ENCODE data around the gene PARD3. TPM values are rescaled to one million over a fixed set of nuclear protein-coding genes. Genes with fewer than 3 reads are reported as not detected.

The PARD3 gene
- total and polyA plus RNA-seq, 2 experiments from 2014 or later: 6.3 to 21.2 TPM

DNA sequence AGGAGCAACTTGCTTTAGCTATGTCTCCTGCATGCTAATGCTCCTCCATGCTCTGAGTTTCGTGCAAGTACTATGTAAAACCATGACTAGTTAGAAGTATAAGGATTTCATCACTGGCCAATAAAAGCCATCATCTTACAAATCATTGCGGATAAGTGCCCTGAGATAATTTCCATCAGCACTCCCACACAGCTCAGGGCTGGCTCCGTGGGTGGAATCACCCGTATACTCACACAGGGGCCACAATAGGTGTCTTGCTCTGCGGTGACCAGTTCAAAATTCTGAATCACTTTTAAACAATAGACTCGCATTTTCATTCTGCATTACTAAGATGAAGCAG lies 227.4 kb downstream of the PARD3 start:
- DNase-seq: no peak
- WGBS, 2 experiments (ENCODE audit: low coverage in 1 of 2, low lambda C conversion rate in 2 of 2, missing lambda C conversion rate in 2 of 2): 88 to 93% methylated on average over 6 of the region's 6 CpGs
- H3K27me3 ChIP-seq (replicated peaks; ENCODE audit: insufficient read depth): no peaks in the 10 kb centered on the region
- no peak overlapping the region for H3K4me2 ChIP-seq (ENCODE audit: unreplicated experiment)
- H2AFZ ChIP-seq: no peak overlapping the region
- no peaks in the 10 kb centered on the region for H3K9me2 ChIP-seq (ENCODE audit: insufficient read depth)
- H3K36me3 ChIP-seq (ENCODE audit: low read depth): no peaks in the 10 kb centered on the region
- H3F3A ChIP-seq (ENCODE audit: insufficient read depth): peaks cover 34% of the 10 kb centered on the region
- no peaks in the 10 kb centered on the region for H3K9me3 ChIP-seq (ENCODE audit: low read depth)
- no peak overlapping the region for H3K4me3 ChIP-seq
- H3K27ac ChIP-seq: no peak overlapping the region
- no peak for TF ChIP-seq EZH2 (IDR thresholded peaks at IDR 0.05; ENCODE audit: insufficient read depth, poor library complexity, severe bottlenecking)
- no peak for TF ChIP-seq EZH2phosphoT487 (IDR thresholded peaks at IDR 0.05; ENCODE audit: insufficient read depth, low read depth)
- H4K20me1 ChIP-seq (ENCODE audit: insufficient read depth): no peaks in the 10 kb centered on the region
- peaks cover 30% of the 10 kb centered on the region; the same call in 1 of the 2 replicates for H3K79me2 ChIP-seq (ENCODE audit: insufficient read depth)
- in situ Hi-C loops (cut with MboI): no loop called here
- peaks cover 37% of the 10 kb centered on the region for H3K4me1 ChIP-seq (ENCODE audit: insufficient read depth)
- H3K9ac ChIP-seq: no peak overlapping the region

DNA sequence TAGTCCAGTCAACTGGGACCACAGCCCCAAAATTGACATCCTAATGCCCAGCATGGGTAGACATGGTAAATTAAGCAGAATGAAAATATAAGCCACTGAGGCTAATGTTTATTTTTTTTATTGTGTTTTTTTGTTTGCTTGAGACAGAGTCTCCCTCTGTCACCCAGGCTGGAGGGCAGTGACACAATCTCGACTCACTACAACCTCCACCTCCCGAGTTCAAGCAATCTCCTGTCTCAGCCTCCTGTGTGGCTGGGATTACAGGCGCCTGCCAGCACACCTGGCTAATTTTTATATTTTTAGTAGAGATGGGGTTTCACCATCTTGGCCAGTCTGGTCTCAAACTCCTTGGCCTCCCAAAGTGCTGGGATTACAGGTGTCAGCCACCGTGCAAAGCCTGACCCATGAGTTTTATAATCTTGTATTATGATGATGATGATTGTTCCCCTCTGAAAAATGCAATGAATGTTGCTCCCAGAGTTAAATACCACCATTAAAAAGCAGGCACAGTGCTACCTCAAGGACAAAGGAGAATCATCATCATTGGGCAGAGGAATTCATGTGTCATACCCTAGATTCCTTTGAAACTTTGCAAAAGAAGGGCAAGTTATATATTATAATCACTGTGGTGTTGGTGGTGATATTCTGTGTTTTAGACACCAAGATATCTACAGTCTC lies 228.0 kb downstream of the PARD3 start:
- Histone ChIP-seq H3K9me3 (ENCODE audit: low read depth) (no peaks in the 10 kb centered on the region), H3K36me3 (ENCODE audit: low read depth) (no peaks in the 10 kb centered on the region), H2AFZ (no peak overlapping the region), H3K27ac (no peak overlapping the region), H3K79me2 (ENCODE audit: insufficient read depth) (peaks cover 27% of the 10 kb centered on the region; the same call in 1 of the 2 replicates), H3K4me2 (ENCODE audit: unreplicated experiment) (no peak overlapping the region), H3K9ac (no peak overlapping the region), H4K20me1 (ENCODE audit: insufficient read depth) (no peaks in the 10 kb centered on the region), H3K4me1 (ENCODE audit: insufficient read depth) (peaks cover 42% of the 10 kb centered on the region), H3F3A (ENCODE audit: insufficient read depth) (peaks cover 39% of the 10 kb centered on the region), H3K27me3 (replicated peaks; ENCODE audit: insufficient read depth) (no peaks in the 10 kb centered on the region), H3K9me2 (ENCODE audit: insufficient read depth) (no peaks in the 10 kb centered on the region), H3K4me3 (no peak overlapping the region)
- WGBS, 2 experiments (ENCODE audit: low coverage in 1 of 2, low lambda C conversion rate in 2 of 2, missing lambda C conversion rate in 2 of 2): 93 to 97% methylated on average over 4 of the region's 4 CpGs
- DNase-seq: peak; percentile 32
- no peak for TF ChIP-seq EZH2phosphoT487 (IDR thresholded peaks at IDR 0.05; ENCODE audit: insufficient read depth, low read depth)
- no peak for TF ChIP-seq EZH2 (IDR thresholded peaks at IDR 0.05; ENCODE audit: insufficient read depth, poor library complexity, severe bottlenecking)
- in situ Hi-C loops (cut with MboI): no loop called here

DNA sequence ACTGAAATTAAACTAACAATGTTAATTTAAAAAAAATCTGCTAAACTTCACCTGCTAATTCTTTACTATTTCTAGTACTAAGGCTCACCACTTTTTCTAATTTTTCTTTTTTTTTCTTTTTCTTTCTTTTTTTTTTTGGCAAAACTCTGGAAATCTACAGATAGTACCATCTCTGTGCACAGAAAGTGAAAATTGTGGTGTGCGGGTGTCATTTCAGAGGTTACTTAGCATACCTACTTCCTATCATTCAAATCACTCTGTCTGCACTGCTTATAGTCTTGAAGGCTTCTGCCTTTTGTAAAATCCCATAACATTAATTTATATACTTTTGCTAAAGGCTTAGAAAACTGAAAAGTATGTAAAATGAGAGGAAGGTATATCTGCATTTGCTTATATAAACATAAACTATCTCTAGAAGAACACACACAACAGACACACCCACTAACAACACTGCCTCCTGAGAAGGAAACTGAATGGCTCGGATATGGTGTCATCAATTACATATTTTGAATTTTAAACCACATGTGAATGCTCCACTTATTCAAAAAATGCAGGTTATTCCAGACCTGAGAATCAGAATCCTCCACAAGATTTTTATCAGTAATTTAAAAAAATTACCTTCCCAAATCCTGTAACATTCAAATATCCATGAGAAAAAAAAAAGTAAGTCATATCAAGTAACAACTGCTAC lies 229.5 kb downstream of the PARD3 start:
- Histone ChIP-seq H3K9ac (no peak overlapping the region), H3K4me3 (no peak overlapping the region), H3K36me3 (ENCODE audit: low read depth) (no peaks in the 10 kb centered on the region), H3K27me3 (replicated peaks; ENCODE audit: insufficient read depth) (no peaks in the 10 kb centered on the region), H3F3A (ENCODE audit: insufficient read depth) (peaks cover 51% of the 10 kb centered on the region), H2AFZ (no peak overlapping the region), H3K27ac (no peak overlapping the region), H4K20me1 (ENCODE audit: insufficient read depth) (no peaks in the 10 kb centered on the region), H3K4me1 (ENCODE audit: insufficient read depth) (peaks cover 56% of the 10 kb centered on the region), H3K4me2 (ENCODE audit: unreplicated experiment) (no peak overlapping the region), H3K9me2 (ENCODE audit: insufficient read depth) (no peaks in the 10 kb centered on the region), H3K9me3 (ENCODE audit: low read depth) (no peaks in the 10 kb centered on the region), H3K79me2 (ENCODE audit: insufficient read depth) (peaks cover 16% of the 10 kb centered on the region; the same call in 1 of the 2 replicates)
- in situ Hi-C loops (cut with MboI): no loop called here
- TF ChIP-seq EZH2 (IDR thresholded peaks at IDR 0.05; ENCODE audit: insufficient read depth, poor library complexity, severe bottlenecking) (no peak), EZH2phosphoT487 (IDR thresholded peaks at IDR 0.05; ENCODE audit: insufficient read depth, low read depth) (no peak)
- 94 to 97% methylated on average over 2 of the region's 2 CpGs for WGBS, 2 experiments (ENCODE audit: low coverage in 1 of 2, low lambda C conversion rate in 2 of 2, missing lambda C conversion rate in 2 of 2)
- DNase-seq: no peak

DNA sequence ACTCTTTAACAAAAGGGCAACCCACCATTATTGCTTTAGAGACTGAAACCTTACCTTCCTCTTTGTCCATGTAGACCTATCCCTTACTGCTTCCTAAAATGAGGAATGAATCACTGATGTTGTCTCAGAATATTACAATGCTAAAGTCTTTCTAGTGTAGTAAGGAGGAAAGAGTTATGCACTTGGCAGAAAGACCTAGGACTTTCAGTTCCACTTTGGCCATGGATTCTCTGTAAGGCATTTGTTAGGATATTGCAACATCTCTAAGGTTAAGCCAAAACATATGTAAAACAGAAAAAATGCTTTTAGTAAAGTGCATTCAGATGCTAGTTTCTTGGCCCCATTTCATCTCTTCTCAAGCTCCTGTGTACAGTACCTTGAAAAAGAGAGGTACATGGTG lies 230.9 kb downstream of the PARD3 start:
- H3K4me1 ChIP-seq (ENCODE audit: insufficient read depth): peaks cover 62% of the 10 kb centered on the region
- H3K79me2 ChIP-seq (ENCODE audit: insufficient read depth): peaks cover 11% of the 10 kb centered on the region; the same call in 1 of the 2 replicates
- H3K4me2 ChIP-seq (ENCODE audit: unreplicated experiment): peak overlapping the region; percentile 57
- H2AFZ ChIP-seq: no peak overlapping the region
- H3K4me3 ChIP-seq: 0 out of 2 replicates have a peak overlapping the region, but pooled peaks have one; percentile 1
- H3K9ac ChIP-seq: no peak overlapping the region
- H3K9me3 ChIP-seq (ENCODE audit: low read depth): no peaks in the 10 kb centered on the region
- peaks cover 52% of the 10 kb centered on the region for H3F3A ChIP-seq (ENCODE audit: insufficient read depth)
- H3K27ac ChIP-seq: peak overlapping the region; percentile 41; the same call in 1 of the 2 replicates
- peak; percentile 89 for DNase-seq
- no peaks in the 10 kb centered on the region for H3K27me3 ChIP-seq (replicated peaks; ENCODE audit: insufficient read depth)
- TF ChIP-seq EZH2phosphoT487 (IDR thresholded peaks at IDR 0.05; ENCODE audit: insufficient read depth, low read depth): no peak
- no peak for TF ChIP-seq EZH2 (IDR thresholded peaks at IDR 0.05; ENCODE audit: insufficient read depth, poor library complexity, severe bottlenecking)
- H3K9me2 ChIP-seq (ENCODE audit: insufficient read depth): no peaks in the 10 kb centered on the region
- no peaks in the 10 kb centered on the region for H4K20me1 ChIP-seq (ENCODE audit: insufficient read depth)
- in situ Hi-C loops (cut with MboI): no loop called here
- no peaks in the 10 kb centered on the region for H3K36me3 ChIP-seq (ENCODE audit: low read depth)
